ENCODE results near the gene RALGPS1. TPM values are rescaled to one million over a fixed set of nuclear protein-coding genes. Genes with fewer than 3 reads are reported as not detected.

Gene RALGPS1
- total RNA-seq, 2 donors from 2014 or later = 15.3 to 79.4 TPM

DNA sequence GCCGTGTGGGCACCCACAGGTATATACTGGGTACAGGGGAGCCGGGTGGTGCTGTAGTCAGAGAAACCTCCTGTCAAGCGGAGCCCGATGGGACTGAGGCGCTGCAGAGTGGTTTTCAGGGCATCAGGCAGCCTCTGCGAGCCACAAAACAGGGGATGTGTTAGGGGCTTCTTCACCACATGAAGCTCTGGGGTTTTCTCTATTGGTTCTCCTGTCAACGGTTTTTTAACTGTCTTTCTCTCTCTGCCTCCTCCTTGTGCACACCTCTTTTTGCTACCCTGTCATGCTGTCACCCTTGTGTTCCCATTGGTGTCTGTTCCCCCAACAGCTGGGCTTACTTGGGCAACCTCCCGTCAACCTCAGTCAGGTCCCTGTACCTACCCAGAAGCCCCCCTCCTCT lies 19.9 kb downstream of the RALGPS1 start:
- Histone ChIP-seq H3K4me3 (no peak overlapping the region), H3K4me1 (peaks cover 3% of the 10 kb centered on the region), H3K27ac (no peak overlapping the region), H3K27me3 (no peaks in the 10 kb centered on the region), H3K9me3 (no peaks in the 10 kb centered on the region), H3K36me3 (replicated peaks in 1 of 2; ENCODE audit: insufficient read depth in 1 of 2, low read depth in 2 of 2) (no peaks in the 10 kb centered on the region)
- no peak for ATAC-seq
- TF ChIP-seq POLR2A (IDR thresholded peaks at IDR 0.05) (no peak), CTCF (IDR thresholded peaks at IDR 0.05) (no peak)
- intact Hi-C loops (cut with DNase I) = no loop called here
- no peak for DNase-seq
- 91 to 94% methylated on average over 8 of the region's 8 CpGs for WGBS, 2 donors

DNA sequence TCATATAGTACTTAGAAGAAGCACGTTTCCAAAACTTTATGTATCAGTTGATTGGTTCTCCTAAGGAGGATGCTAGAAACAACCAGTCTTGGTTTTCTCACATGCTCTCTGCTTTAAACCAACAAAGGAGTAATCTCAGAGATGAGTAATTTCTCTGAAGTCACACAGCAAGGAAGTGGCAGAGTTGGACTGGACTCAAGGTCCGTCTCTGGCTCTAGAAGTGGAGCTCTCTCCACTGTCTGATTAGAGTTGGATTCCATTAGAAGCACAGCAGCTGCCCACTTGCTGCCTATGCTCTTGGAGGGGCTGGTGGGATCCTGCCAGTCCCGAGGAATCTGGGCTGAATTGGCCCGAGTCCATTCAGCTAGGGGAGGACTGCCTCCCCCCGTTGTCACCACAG lies 21.0 kb downstream of the RALGPS1 start:
- Histone ChIP-seq H3K27ac (no peak overlapping the region), H3K27me3 (no peaks in the 10 kb centered on the region), H3K36me3 (replicated peaks in 1 of 2; ENCODE audit: insufficient read depth in 1 of 2, low read depth in 2 of 2) (no peaks in the 10 kb centered on the region), H3K9me3 (no peaks in the 10 kb centered on the region), H3K4me3 (no peak overlapping the region), H3K4me1 (peaks cover 10% of the 10 kb centered on the region)
- no peak for ATAC-seq
- TF ChIP-seq CTCF (IDR thresholded peaks at IDR 0.05) (no peak), POLR2A (IDR thresholded peaks at IDR 0.05) (no peak)
- intact Hi-C loops (cut with DNase I) = no loop called here
- 89 to 90% methylated on average over 2 to 5 of the region's 5 CpGs for WGBS, 2 donors
- no peak for DNase-seq

GRCh38 chr9:126937444-126937843 lies 22.9 kb downstream of the RALGPS1 start:
- peaks cover 10% of the 10 kb centered on the region for H3K4me1 ChIP-seq
- DNase-seq (no peak), ATAC-seq (no peak)
- H3K27me3 ChIP-seq = no peaks in the 10 kb centered on the region
- H3K9me3 ChIP-seq = no peaks in the 10 kb centered on the region
- TF ChIP-seq CTCF (IDR thresholded peaks at IDR 0.05) = no peak
- H3K4me3 ChIP-seq = no peak overlapping the region
- intact Hi-C loops (cut with DNase I) = no loop called here
- no peaks in the 10 kb centered on the region for H3K36me3 ChIP-seq (replicated peaks in 1 of 2; ENCODE audit: insufficient read depth in 1 of 2, low read depth in 2 of 2)
- no peak overlapping the region for H3K27ac ChIP-seq

DNA sequence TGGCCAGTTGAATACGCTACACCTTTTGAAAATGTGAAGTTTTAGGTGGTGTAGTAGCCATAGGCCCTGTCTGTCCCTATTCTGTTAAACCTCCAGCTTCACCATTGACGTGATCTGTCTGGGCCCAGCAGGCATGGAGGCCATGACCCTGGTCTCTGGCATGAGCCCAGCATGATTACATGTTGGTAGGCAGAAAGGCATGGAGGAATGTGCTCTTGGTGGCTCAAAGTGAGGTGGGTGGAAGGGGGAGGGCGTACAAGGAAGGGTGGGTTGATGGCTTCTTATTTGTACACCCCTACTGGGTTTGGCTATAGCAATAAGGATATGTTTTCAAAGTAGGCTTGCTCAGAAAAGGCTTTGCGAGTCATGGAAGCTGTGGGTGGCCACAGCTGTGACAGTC lies 23.7 kb downstream of the RALGPS1 start:
- intact Hi-C loops (cut with DNase I) = no loop called here
- TF ChIP-seq CTCF (IDR thresholded peaks at IDR 0.05) (no peak), POLR2A (IDR thresholded peaks at IDR 0.05) (no peak)
- peaks cover 10% of the 10 kb centered on the region for H3K4me1 ChIP-seq

GRCh38 chr9:126939821-126940221 lies 25.2 kb downstream of the RALGPS1 start:
- DNase-seq = peak; percentile 42 to 76 (median 68)
- Histone ChIP-seq H3K9me3 (no peaks in the 10 kb centered on the region), H3K27ac (peak overlapping the region; percentile 47 to 78 (median 59)), H3K4me1 (peaks cover 10% of the 10 kb centered on the region), H3K4me3 (no peak overlapping the region), H3K36me3 (replicated peaks in 1 of 2; ENCODE audit: insufficient read depth in 1 of 2, low read depth in 2 of 2) (no peaks in the 10 kb centered on the region), H3K27me3 (no peaks in the 10 kb centered on the region)
- intact Hi-C loops (cut with DNase I) = loop anchor here (5.0 kb wide), 1 partner anchor 257 kb away; no protein-coding TSS in a partner anchor
- peak in 1 of 7 experiments; percentile 4 for TF ChIP-seq CTCF (IDR thresholded peaks at IDR 0.05)
- TF ChIP-seq POLR2A (IDR thresholded peaks at IDR 0.05) = peak in 2 of 3 donors; percentile 12 to 24
- ATAC-seq = peak; percentile 80
- 7 to 22% methylated on average over 6 of the region's 6 CpGs for WGBS, 2 donors

More for the DNA sequence above, 23.7 kb downstream of the RALGPS1 start:
- Histone ChIP-seq H3K27me3 (no peaks in the 10 kb centered on the region), H3K9me3 (no peaks in the 10 kb centered on the region), H3K4me3 (no peak overlapping the region), H3K27ac (no peak overlapping the region), H3K36me3 (replicated peaks in 1 of 2; ENCODE audit: insufficient read depth in 1 of 2, low read depth in 2 of 2) (no peaks in the 10 kb centered on the region)
- DNase-seq (no peak), ATAC-seq (no peak)
- WGBS, 2 donors = 83 to 93% methylated on average over 3 to 4 of the region's 4 CpGs
